PC-3 (cell line): ENCODE measurements around the gene TMEM181. TPM values are rescaled to one million over a fixed set of nuclear protein-coding genes. Genes with fewer than 3 reads are reported as not detected.

Experiments used
- ATAC-seq: fragments of 200-7000 bp; cut with Tn5 transposase; 2 replicates; pipeline ENCODE4 v1.9.1; 2020; ENCODE audit warnings: mild to moderate bottlenecking, moderate library complexity
- BruUV-seq: library from RNA; stranded (reverse); fragments of 400-500 nt; replicated peaks from 2 replicates; lab custom pipeline; 2021; lab: Mats Ljungman, UMichigan
- CTCF ChIA-PET: fragments of 300-600 bp; sonication (Branson Sonifier 250); formaldehyde crosslinking; loops from one replicate; lab custom pipeline; 2022; ENCODE audit warnings: antibody characterized with exemption; lab: Charles Lee
- POLR2A ChIA-PET: fragments of 300-600 bp; sonication (Branson Sonifier 250); formaldehyde crosslinking; loops from one replicate; lab custom pipeline; 2022; ENCODE audit warnings: antibody characterized with exemption; ENCODE audit not compliant: unreplicated experiment; lab: Charles Lee
- DNase-seq: peaks from one replicate; pipeline ENCODE4 v3.0.0-alpha.2; 2015
- H2AFZ ChIP-seq: fragments of 300-600 bp; sonication (generic); 2 replicates; pipeline ENCODE4 v1.6.0; 2016; ENCODE audit warnings: antibody characterized with exemption, low read length
- H3F3A ChIP-seq: fragments of 300-600 bp; sonication (generic); one replicate; pipeline ENCODE4 v1.6.0; 2017; ENCODE audit warnings: antibody characterized with exemption, low read length, control low read depth, mild to moderate bottlenecking; ENCODE audit not compliant: unreplicated experiment
- H3K27ac ChIP-seq: fragments of 300-600 bp; sonication (generic); 2 replicates; pipeline ENCODE4 v1.5.1; 2016; ENCODE audit warnings: mild to moderate bottlenecking, low read length
- H3K27me3 ChIP-seq: fragments of 300-600 bp; sonication (generic); 2 replicates; pipeline ENCODE4 v1.6.1; 2016; ENCODE audit warnings: low read length, mixed read lengths
- H3K36me3 ChIP-seq: fragments of 300-600 bp; sonication (generic); 2 replicates; pipeline ENCODE4 v1.6.1; 2016; ENCODE audit warnings: low read depth, mixed run types, low read length, mixed read lengths
- H3K4me1 ChIP-seq: fragments of 300-600 bp; sonication (generic); 2 replicates; pipeline ENCODE4 v1.5.1; 2016; ENCODE audit warnings: low read length; ENCODE audit not compliant: insufficient read depth
- H3K4me2 ChIP-seq: fragments of 300-600 bp; sonication (generic); 2 replicates; pipeline ENCODE4 v1.6.0; 2016; ENCODE audit warnings: low read length
- H3K4me3 ChIP-seq: fragments of 300-600 bp; sonication (generic); 2 replicates; pipeline ENCODE4 v1.5.1; 2016; ENCODE audit warnings: mild to moderate bottlenecking, low read length, mixed read lengths
- H3K79me2 ChIP-seq: fragments of 300-600 bp; sonication (generic); 2 replicates; pipeline ENCODE4 v1.6.1; 2017; ENCODE audit warnings: low read length, mixed read lengths
- H3K9ac ChIP-seq: fragments of 300-600 bp; sonication (generic); 2 replicates; pipeline ENCODE4 v1.6.0; 2016; ENCODE audit warnings: mild to moderate bottlenecking, low read length
- H3K9me2 ChIP-seq: fragments of 300-600 bp; sonication (generic); replicated peaks from 2 replicates; pipeline ENCODE4 v1.6.1; 2016; ENCODE audit warnings: mixed run types, low read length, mixed read lengths
- H3K9me3 ChIP-seq: fragments of 300-600 bp; sonication (generic); 2 replicates; pipeline ENCODE4 v1.6.1; 2016; ENCODE audit warnings: low read length, mixed read lengths
- H4K20me1 ChIP-seq: fragments of 300-600 bp; sonication (generic); 2 replicates; pipeline ENCODE4 v1.6.1; 2016; ENCODE audit warnings: low read length, mixed read lengths
- EZH2 ChIP-seq: fragments of 300-600 bp; sonication (generic); IDR thresholded peaks from one replicate; pipeline ENCODE4 v1.6.1; 2017; ENCODE audit warnings: antibody characterized with exemption, mild to moderate bottlenecking, low read length; ENCODE audit not compliant: unreplicated experiment
- EZH2phosphoT487 ChIP-seq: fragments of 300-600 bp; sonication (generic); IDR thresholded peaks from 2 replicates; pipeline ENCODE4 v1.6.1; 2018; ENCODE audit warnings: mild to moderate bottlenecking, antibody characterized with exemption, low read length, borderline replicate concordance
- intact Hi-C: fragments of 100-400 bp; cut with micrococcal nuclease; formaldehyde crosslinking; loops from 2 replicates; pipeline ENCODE4 v1.9.0; 2023
- total RNA-seq: library from RNA; depleted of rRNA; stranded (reverse); fragments of >200 nt; gene quantifications from 2 replicates; pipeline ENCODE4 v1.2.3, GENCODE V29; 2014
- TF ChIP-seq, protein P1 (sequence below): fragments of 300-600 bp; sonication (generic); conservative IDR thresholded peaks from 2 replicates; pipeline ENCODE4 v1.5.1; 2017; ENCODE audit warnings: antibody characterized with exemption, low read depth, mild to moderate bottlenecking, low read length

Gene TMEM181
- total RNA-seq, 1 experiment from 2014 or later = 13.7 TPM

GRCh38 chr6:158662954-158663624 lies 103.2 kb downstream of the TMEM181 start:
- Histone ChIP-seq H3K4me3 (peak overlapping the region; percentile 57), H3K4me2 (peak overlapping the region; percentile 74), H3K27me3 (no peaks in the 10 kb centered on the region), H3K9me2 (no peaks in the 10 kb centered on the region), H3K79me2 (no peaks in the 10 kb centered on the region), H4K20me1 (no peaks in the 10 kb centered on the region), H3F3A (no peaks in the 10 kb centered on the region), H3K9ac (no peak overlapping the region), H3K4me1 (peaks cover 15% of the 10 kb centered on the region), H2AFZ (peak overlapping the region; percentile 82), H3K9me3 (no peaks in the 10 kb centered on the region), H3K36me3 (no peaks in the 10 kb centered on the region), H3K27ac (no peak overlapping the region)
- ATAC-seq = peak; percentile 80
- BruUV-seq = no TSS peak
- intact Hi-C loops = no loop called here
- ChIA-PET POLR2A (interaction anchor here (0.6 kb wide), 1 partner anchor 1064 kb away, joined by 3 read pairs; the partner anchor contains the start of gene WTAP), CTCF (interaction anchor here (0.5 to 0.9 kb wide), 2 partner anchors 28 to 441 kb away, joined by 4 to 5 read pairs; no protein-coding TSS in a partner anchor)
- TF ChIP-seq EZH2phosphoT487 (no peak), EZH2 (no peak)
- TF ChIP-seq, protein P1, sequence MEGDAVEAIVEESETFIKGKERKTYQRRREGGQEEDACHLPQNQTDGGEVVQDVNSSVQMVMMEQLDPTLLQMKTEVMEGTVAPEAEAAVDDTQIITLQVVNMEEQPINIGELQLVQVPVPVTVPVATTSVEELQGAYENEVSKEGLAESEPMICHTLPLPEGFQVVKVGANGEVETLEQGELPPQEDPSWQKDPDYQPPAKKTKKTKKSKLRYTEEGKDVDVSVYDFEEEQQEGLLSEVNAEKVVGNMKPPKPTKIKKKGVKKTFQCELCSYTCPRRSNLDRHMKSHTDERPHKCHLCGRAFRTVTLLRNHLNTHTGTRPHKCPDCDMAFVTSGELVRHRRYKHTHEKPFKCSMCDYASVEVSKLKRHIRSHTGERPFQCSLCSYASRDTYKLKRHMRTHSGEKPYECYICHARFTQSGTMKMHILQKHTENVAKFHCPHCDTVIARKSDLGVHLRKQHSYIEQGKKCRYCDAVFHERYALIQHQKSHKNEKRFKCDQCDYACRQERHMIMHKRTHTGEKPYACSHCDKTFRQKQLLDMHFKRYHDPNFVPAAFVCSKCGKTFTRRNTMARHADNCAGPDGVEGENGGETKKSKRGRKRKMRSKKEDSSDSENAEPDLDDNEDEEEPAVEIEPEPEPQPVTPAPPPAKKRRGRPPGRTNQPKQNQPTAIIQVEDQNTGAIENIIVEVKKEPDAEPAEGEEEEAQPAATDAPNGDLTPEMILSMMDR = no peak
- peak; percentile 24 for DNase-seq

- H3K27ac ChIP-seq = no peak overlapping the region
- no peaks in the 10 kb centered on the region for H3K9me2 ChIP-seq
- ChIA-PET CTCF (interaction anchor here (0.9 kb wide), 1 partner anchor 28 kb away, joined by 5 read pairs; no protein-coding TSS in a partner anchor), POLR2A (no interaction called here)
- DNase-seq = peak; percentile 65
- H3K4me1 ChIP-seq = peaks cover 15% of the 10 kb centered on the region
- H4K20me1 ChIP-seq = no peaks in the 10 kb centered on the region
- no peaks in the 10 kb centered on the region for H3K79me2 ChIP-seq
- H3K9ac ChIP-seq = no peak overlapping the region
- intact Hi-C loops = no loop called here
- BruUV-seq = no TSS peak
- no peaks in the 10 kb centered on the region for H3K9me3 ChIP-seq
- no peaks in the 10 kb centered on the region for H3K27me3 ChIP-seq
- H3F3A ChIP-seq = no peaks in the 10 kb centered on the region
- TF ChIP-seq, protein P1 = no peak
- no peak for TF ChIP-seq EZH2
- H3K36me3 ChIP-seq = no peaks in the 10 kb centered on the region
- H2AFZ ChIP-seq = peak overlapping the region; percentile 82
- H3K4me3 ChIP-seq = peak overlapping the region; percentile 57
- ATAC-seq = peak; percentile 47
- peak overlapping the region; percentile 74 for H3K4me2 ChIP-seq
These were observed 103.8 kb downstream of the TMEM181 start for GRCh38 chr6:158663625-158664165.

DNA sequence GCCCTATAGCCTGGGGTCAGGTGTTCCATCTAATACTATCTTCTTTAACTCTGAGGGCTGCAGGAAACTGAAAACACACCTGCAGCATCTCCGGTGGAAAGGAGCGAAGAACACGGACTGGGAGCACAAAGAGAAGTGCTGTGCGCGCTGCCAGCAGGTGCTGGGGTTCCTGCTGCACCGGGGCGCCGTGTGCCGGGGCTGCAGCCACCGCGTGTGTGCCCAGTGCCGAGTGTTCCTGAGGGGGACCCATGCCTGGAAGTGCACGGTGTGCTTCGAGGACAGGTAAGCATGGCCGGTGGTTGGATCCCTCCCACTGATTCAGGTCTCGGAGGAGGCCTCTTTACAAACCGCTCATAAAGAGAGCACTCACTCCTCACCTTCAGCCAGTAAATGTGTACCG lies 105.4 kb downstream of the TMEM181 start:
- Histone ChIP-seq H3K27me3 (no peaks in the 10 kb centered on the region), H2AFZ (no peak overlapping the region), H3K36me3 (no peaks in the 10 kb centered on the region), H3K9ac (no peak overlapping the region), H3F3A (no peaks in the 10 kb centered on the region), H4K20me1 (no peaks in the 10 kb centered on the region), H3K9me2 (no peaks in the 10 kb centered on the region), H3K4me3 (no peak overlapping the region), H3K27ac (no peak overlapping the region), H3K4me1 (peaks cover 15% of the 10 kb centered on the region), H3K9me3 (no peaks in the 10 kb centered on the region), H3K4me2 (no peak overlapping the region), H3K79me2 (no peaks in the 10 kb centered on the region)
- DNase-seq = no peak
- TF ChIP-seq EZH2 = no peak
- TF ChIP-seq, protein P1 = no peak
- TF ChIP-seq EZH2phosphoT487 = no peak
- intact Hi-C loops = no loop called here
- POLR2A ChIA-PET = no interaction called here
- BruUV-seq = no TSS peak
- CTCF ChIA-PET = no interaction called here
- ATAC-seq = no peak
